Gastroesophageal sphincter (tissue), 3 donors: Measurements from ENCODE around the gene CDC42BPB.

Experiments
- POLR2A ChIP-seq, 2 donors: fragments of 450-650 bp; IDR thresholded peaks; one replicate each; pipeline ENCODE4 v1.6.1; 2017; ENCODE audit warnings: antibody characterized with exemption in 2 of 2, mild to moderate bottlenecking in 2 of 2, moderate library complexity in 1 of 2
- POLR2AphosphoS5 ChIP-seq: sonication (generic); formaldehyde crosslinking; IDR thresholded peaks from one replicate; pipeline ENCODE4 v1.6.1; 2017; ENCODE audit warnings: antibody characterized with exemption
- TF ChIP-seq, protein P1 (sequence below), 4 experiments: fragments of 200-600 bp in 2 of 4; fragments of 450-650 bp in 2 of 4; sonication (generic) in 1 of 4; IDR thresholded peaks; one replicate each; pipeline ENCODE4 v1.5.1; 2017 to 2019; ENCODE audit warnings: antibody characterized with exemption in 4 of 4, mild to moderate bottlenecking in 2 of 4, moderate library complexity in 2 of 4

DNA sequence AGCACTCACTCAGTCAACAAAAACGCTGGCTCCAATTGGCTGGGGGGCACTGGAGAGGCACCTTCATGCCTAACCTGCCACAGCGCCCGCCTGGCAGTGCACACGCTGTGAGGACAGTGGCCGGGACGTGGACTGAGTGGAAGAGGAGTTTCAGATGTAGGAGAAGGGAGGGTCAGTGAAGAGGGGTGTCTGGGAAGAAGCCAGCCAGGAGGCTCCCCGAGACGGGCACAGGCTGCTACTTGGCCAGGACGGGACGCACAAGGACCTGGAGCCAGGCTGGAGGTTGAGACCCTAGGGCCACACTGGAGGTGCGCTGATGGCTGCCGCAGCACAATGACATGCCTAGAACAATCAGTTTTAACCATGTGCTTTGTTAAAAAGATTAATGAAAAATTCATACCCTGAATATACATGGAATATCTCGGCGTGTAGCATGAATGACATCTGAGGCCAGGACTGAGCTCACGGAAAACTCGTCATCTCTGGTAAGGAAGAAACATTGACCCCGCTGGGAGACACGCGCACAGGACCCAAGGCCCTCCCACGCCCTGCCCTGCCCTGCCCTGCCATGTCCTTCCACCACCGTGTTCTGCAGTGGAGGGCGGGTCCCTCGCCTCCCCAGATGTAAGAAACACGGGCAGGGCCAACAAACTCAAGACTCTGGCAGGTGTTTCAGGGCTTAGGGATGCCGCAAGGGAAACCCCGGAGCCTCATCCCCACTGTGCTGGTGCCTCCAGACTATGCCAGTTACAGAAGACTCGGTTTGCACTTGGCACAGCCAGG is 109.8 kb downstream of the CDC42BPB start:
- TF ChIP-seq, protein P1, sequence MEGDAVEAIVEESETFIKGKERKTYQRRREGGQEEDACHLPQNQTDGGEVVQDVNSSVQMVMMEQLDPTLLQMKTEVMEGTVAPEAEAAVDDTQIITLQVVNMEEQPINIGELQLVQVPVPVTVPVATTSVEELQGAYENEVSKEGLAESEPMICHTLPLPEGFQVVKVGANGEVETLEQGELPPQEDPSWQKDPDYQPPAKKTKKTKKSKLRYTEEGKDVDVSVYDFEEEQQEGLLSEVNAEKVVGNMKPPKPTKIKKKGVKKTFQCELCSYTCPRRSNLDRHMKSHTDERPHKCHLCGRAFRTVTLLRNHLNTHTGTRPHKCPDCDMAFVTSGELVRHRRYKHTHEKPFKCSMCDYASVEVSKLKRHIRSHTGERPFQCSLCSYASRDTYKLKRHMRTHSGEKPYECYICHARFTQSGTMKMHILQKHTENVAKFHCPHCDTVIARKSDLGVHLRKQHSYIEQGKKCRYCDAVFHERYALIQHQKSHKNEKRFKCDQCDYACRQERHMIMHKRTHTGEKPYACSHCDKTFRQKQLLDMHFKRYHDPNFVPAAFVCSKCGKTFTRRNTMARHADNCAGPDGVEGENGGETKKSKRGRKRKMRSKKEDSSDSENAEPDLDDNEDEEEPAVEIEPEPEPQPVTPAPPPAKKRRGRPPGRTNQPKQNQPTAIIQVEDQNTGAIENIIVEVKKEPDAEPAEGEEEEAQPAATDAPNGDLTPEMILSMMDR (IDR thresholded peaks at IDR 0.05): no peak
- TF ChIP-seq POLR2A (IDR thresholded peaks at IDR 0.05) (no peak), POLR2AphosphoS5 (no peak)
